CD14-positive monocyte (primary cell): ENCODE measurements around the gene SLF2. TPM values are rescaled to one million over a fixed set of nuclear protein-coding genes. Genes with fewer than 3 reads are reported as not detected.

Experiments
- DNase-seq, 3 donors: peaks; one replicate each; pipeline ENCODE4 v3.0.0-alpha.2; 2011 to 2022
- H2AFZ ChIP-seq: 2 replicates; pipeline ENCODE4 v1.6.0; 2012; ENCODE audit warnings: mild to moderate bottlenecking, low read depth, low read length, inconsistent platforms; ENCODE audit not compliant: insufficient read depth, poor library complexity, severe bottlenecking
- H3K27ac ChIP-seq, 2 donors: 1 replicate in 1 of 2; 2 replicates in 1 of 2; pipeline ENCODE4 v1.5.1; 2012 to 2013; ENCODE audit warnings: low read length in 2 of 2, control low read depth in 1 of 2, inconsistent platforms in 1 of 2, low read depth in 1 of 2, mild to moderate bottlenecking in 1 of 2
- H3K27me3 ChIP-seq, 2 donors: one replicate each; pipeline versions ENCODE4 v1.6.0 to v1.6.1; 2011 to 2013; ENCODE audit warnings: low read length in 2 of 2; ENCODE audit not compliant: control insufficient read depth in 2 of 2, insufficient read depth in 2 of 2
- H3K36me3 ChIP-seq, 2 donors: replicated peaks in 1 of 2; 1 replicate in 1 of 2; 2 replicates in 1 of 2; pipeline versions ENCODE4 v1.5.1 to v1.6.1; 2012 to 2013; ENCODE audit warnings: low read length in 2 of 2, control low read depth in 1 of 2, inconsistent platforms in 1 of 2, mild to moderate bottlenecking in 1 of 2; ENCODE audit not compliant: insufficient read depth in 2 of 2, control insufficient read depth in 1 of 2
- H3K4me1 ChIP-seq, 2 donors: 1 replicate in 1 of 2; 2 replicates in 1 of 2; pipeline versions ENCODE4 v1.5.1 to v1.6.1; 2012 to 2013; ENCODE audit warnings: low read length in 2 of 2, control low read depth in 1 of 2, inconsistent platforms in 1 of 2, mild to moderate bottlenecking in 1 of 2, moderate library complexity in 1 of 2; ENCODE audit not compliant: insufficient read depth in 2 of 2, control insufficient read depth in 1 of 2
- H3K4me2 ChIP-seq: replicated peaks from 2 replicates; pipeline ENCODE3; 2012; ENCODE audit warnings: low read length, moderate library complexity, mild to moderate bottlenecking; ENCODE audit not compliant: poor library complexity, severe bottlenecking; ENCODE audit errors: extremely low read depth
- H3K4me3 ChIP-seq, 3 experiments: fragments of 200-600 bp in 1 of 3; sonication (generic) in 1 of 3; replicated peaks in 1 of 3; 1 replicate in 2 of 3; 2 replicates in 1 of 3; pipeline ENCODE4 v1.5.1; 2011 to 2013; ENCODE audit warnings: low read length in 3 of 3, mild to moderate bottlenecking in 3 of 3, control low read depth in 2 of 3, low read depth in 2 of 3, inconsistent platforms in 1 of 3, moderate library complexity in 1 of 3
- H3K79me2 ChIP-seq: 2 replicates; pipeline ENCODE4 v1.6.0; 2012; ENCODE audit warnings: mild to moderate bottlenecking, control low read depth, inconsistent platforms, low read length, moderate library complexity; ENCODE audit not compliant: insufficient read depth
- H3K9ac ChIP-seq: 2 replicates; pipeline ENCODE4 v1.6.0; 2017; ENCODE audit warnings: low read length, mild to moderate bottlenecking; ENCODE audit not compliant: insufficient read depth, poor library complexity, severe bottlenecking
- H3K9me3 ChIP-seq, 2 donors: replicated peaks in 1 of 2; 1 replicate in 1 of 2; 2 replicates in 1 of 2; pipeline versions ENCODE4 v1.5.1 to v1.6.1; 2012 to 2013; ENCODE audit warnings: low read length in 2 of 2, control low read depth in 1 of 2; ENCODE audit not compliant: control insufficient read depth in 1 of 2, insufficient read depth in 1 of 2
- H4K20me1 ChIP-seq: 2 replicates; pipeline ENCODE4 v1.6.0; 2012; ENCODE audit warnings: mild to moderate bottlenecking, low read length, control low read depth, moderate library complexity; ENCODE audit not compliant: insufficient read depth
- H3K27ac Mint-ChIP-seq, 7 donors: one replicate each; pipeline ENCODE4 v1.8.0; 2020; ENCODE audit warnings: mild to moderate bottlenecking in 7 of 7, mixed read lengths in 7 of 7, moderate library complexity in 6 of 7, inconsistent platforms in 2 of 7
- H3K27me3 Mint-ChIP-seq, 3 donors: one replicate each; pipeline ENCODE4 v1.8.0; 2021 to 2022; ENCODE audit warnings: low read depth in 3 of 3, mild to moderate bottlenecking in 3 of 3, mixed read lengths in 3 of 3, moderate library complexity in 3 of 3, inconsistent platforms in 1 of 3
- H3K36me3 Mint-ChIP-seq, 2 donors: one replicate each; pipeline ENCODE4 v1.8.0; 2020; ENCODE audit warnings: mixed read lengths in 2 of 2, inconsistent platforms in 1 of 2, mild to moderate bottlenecking in 1 of 2
- H3K4me1 Mint-ChIP-seq: one replicate; pipeline ENCODE4 v1.8.0; 2020; ENCODE audit warnings: mild to moderate bottlenecking, mixed read lengths
- H3K4me3 Mint-ChIP-seq, 2 donors: one replicate each; pipeline ENCODE4 v1.8.0; 2020; ENCODE audit warnings: mild to moderate bottlenecking in 2 of 2, mixed read lengths in 2 of 2, moderate library complexity in 1 of 2
- H3K9me3 Mint-ChIP-seq, 7 donors: one replicate each; pipeline ENCODE4 v1.8.0; 2020 to 2022; ENCODE audit warnings: mixed read lengths in 7 of 7, mild to moderate bottlenecking in 6 of 7, moderate library complexity in 6 of 7, inconsistent platforms in 2 of 7
- CTCF ChIP-seq: fragments of 200-600 bp; IDR thresholded peaks from one replicate; pipeline ENCODE4 v1.8.0; 2022; ENCODE audit warnings: antibody characterized with exemption, mild to moderate bottlenecking
- WGBS: methylation state at CpG from one replicate; pipeline ENCODE4 v1.1.5; 2013; ENCODE audit warnings: missing lambda C conversion rate; ENCODE audit not compliant: insufficient coverage; 5-methylcytosine and 5-hydroxymethylcytosine counted together
- intact Hi-C, 2 donors: fragments of 100-400 bp; cut with micrococcal nuclease; formaldehyde crosslinking; loops; one replicate each; pipeline versions ENCODE4 v1.15.0 to v1.15.1; 2023
- polyA plus RNA-seq, 3 donors: library from polyadenylated mRNA; depleted of rRNA in 1 of 3; unstranded in 2 of 3; stranded (reverse) in 1 of 3; fragments of 300-500 nt in 2 of 3; fragments of >200 nt in 1 of 3; fragmentation: Illumina TruSeq in 2 of 3; gene quantifications; 1 replicate in 2 of 3; 2 replicates in 1 of 3; pipeline ENCODE4 v1.2.3, GENCODE V29; 2012 to 2021

The SLF2 gene
- polyA plus RNA-seq, 3 donors: 5.8 to 11.3 (median 6.4) TPM

- no peak for TF ChIP-seq CTCF
- Histone ChIP-seq H2AFZ (no peak overlapping the region), H3K4me1 (peaks cover 6 to 8% of the 10 kb centered on the region in 2 donors), H3K27ac (no peak overlapping the region), H3K36me3 (no peaks in the 10 kb centered on the region), H3K9me3 (no peaks in the 10 kb centered on the region), H3K79me2 (no peaks in the 10 kb centered on the region), H3K9ac (no peak overlapping the region), H3K4me2 (no peak overlapping the region), H3K27me3 (peaks cover 0 to 2% of the 10 kb centered on the region in 2 donors), H4K20me1 (no peaks in the 10 kb centered on the region), H3K4me3 (no peak overlapping the region)
- intact Hi-C loops: no loop called here
- H3K36me3 Mint-ChIP-seq: no peaks in the 10 kb centered on the region
- no peak for DNase-seq
- no peaks in the 10 kb centered on the region for H3K9me3 Mint-ChIP-seq
- H3K27me3 Mint-ChIP-seq: peaks cover 1 to 7% (median 5%) of the 10 kb centered on the region in 3 donors
- no peak overlapping the region for H3K27ac Mint-ChIP-seq
- 20% methylated on average over 1 of the region's 1 CpG for WGBS
- H3K4me3 Mint-ChIP-seq: no peak overlapping the region
- peaks cover 13% of the 10 kb centered on the region for H3K4me1 Mint-ChIP-seq
Measured at GRCh38 chr10:100907175-100907574, 5.6 kb upstream of the SLF2 start.

GRCh38 chr10:100907773-100908363, 4.9 kb upstream of the SLF2 start:
- H3K27me3 ChIP-seq: peaks cover 0 to 2% of the 10 kb centered on the region in 2 donors
- H3K79me2 ChIP-seq: peaks cover under 1% of the 10 kb centered on the region
- Mint-ChIP-seq H3K27me3 (peaks cover 1 to 5% (median 4%) of the 10 kb centered on the region in 3 donors), H3K9me3 (no peaks in the 10 kb centered on the region), H3K4me1 (peaks cover 15% of the 10 kb centered on the region), H3K36me3 (no peaks in the 10 kb centered on the region), H3K27ac (no peak overlapping the region), H3K4me3 (no peak overlapping the region)
- no peak overlapping the region for H3K4me3 ChIP-seq
- H4K20me1 ChIP-seq: peaks cover under 1% of the 10 kb centered on the region
- TF ChIP-seq CTCF: no peak
- no peaks in the 10 kb centered on the region for H3K36me3 ChIP-seq
- no peak overlapping the region for H3K4me2 ChIP-seq
- no peak overlapping the region for H3K9ac ChIP-seq
- H3K9me3 ChIP-seq: no peaks in the 10 kb centered on the region
- H3K4me1 ChIP-seq: peaks cover 10 to 11% of the 10 kb centered on the region in 2 donors
- intact Hi-C loops: no loop called here
- no peak overlapping the region for H2AFZ ChIP-seq
- H3K27ac ChIP-seq: no peak overlapping the region
- 100% methylated on average over 1 of the region's 4 CpGs for WGBS
- no peak for DNase-seq
